Endothelial cell of umbilical vein (primary cell): ENCODE results near the gene CLDN14. TPM values are rescaled to one million over a fixed set of nuclear protein-coding genes. Genes with fewer than 3 reads are reported as not detected.

Experiments
- BruUV-seq: library from RNA; stranded (reverse); fragments of 400-500 nt; replicated peaks from 2 replicates; lab custom pipeline; 2021; lab: Mats Ljungman, UMichigan
- CTCF ChIA-PET: fragments of 300-600, 350-600 bp; sonication (Branson Sonifier 250); formaldehyde crosslinking; loops from one replicate; lab custom pipeline; 2021; ENCODE audit warnings: antibody characterized with exemption, inconsistent platforms; lab: Charles Lee
- POLR2A ChIA-PET: fragments of 300-600, 350-600 bp; sonication (Branson Sonifier 250); formaldehyde crosslinking; loops from one replicate; lab custom pipeline; 2021; ENCODE audit warnings: antibody characterized with exemption, inconsistent platforms; lab: Charles Lee
- DNase-seq: peaks from one replicate; pipeline ENCODE4 v3.0.0-alpha.2; 2011; ENCODE audit warnings: low read depth, low spot score
- FAIRE-seq: peaks from 2 replicates; lab custom pipeline; 2011; peaks lifted over from hg19 to GRCh38; lab: Jason Lieb, UNC
- H2AFZ ChIP-seq: 2 replicates; pipeline ENCODE4 v1.6.0; 2012; ENCODE audit warnings: low read depth, low read length, control low read depth, inconsistent platforms
- H3K27ac ChIP-seq: 2 replicates; pipeline ENCODE4 v1.5.1; 2011; ENCODE audit warnings: low read depth, mild to moderate bottlenecking, control low read depth, low read length, moderate library complexity; ENCODE audit not compliant: insufficient read depth
- H3K27me3 ChIP-seq, 2 experiments: 2 replicates each; pipeline versions ENCODE4 v1.6.0 to v1.6.1; 2011; ENCODE audit warnings: low read length in 2 of 2, mixed read lengths in 1 of 2; ENCODE audit not compliant: control insufficient read depth in 2 of 2, insufficient read depth in 2 of 2
- H3K36me3 ChIP-seq, 2 experiments: 2 replicates in 1 of 2; 3 replicates in 1 of 2; pipeline ENCODE4 v1.5.1; 2011; ENCODE audit warnings: low read length in 2 of 2, mild to moderate bottlenecking in 1 of 2, moderate library complexity in 1 of 2; ENCODE audit not compliant: control insufficient read depth in 2 of 2, insufficient read depth in 2 of 2; ENCODE audit errors: extremely low read depth in 1 of 2
- H3K4me1 ChIP-seq: 3 replicates; pipeline ENCODE4 v1.5.1; 2011; ENCODE audit warnings: mild to moderate bottlenecking, low read length; ENCODE audit not compliant: control insufficient read depth, insufficient read depth; ENCODE audit errors: extremely low read depth
- H3K4me2 ChIP-seq: 2 replicates; pipeline ENCODE4 v1.6.1; 2011; ENCODE audit warnings: low read length, control low read depth, mixed read lengths; ENCODE audit not compliant: insufficient read depth
- H3K4me3 ChIP-seq, 3 experiments: fragments of 200-600 bp in 1 of 3; sonication (generic), shearing (Covaris generic) in 1 of 3; replicated peaks in 1 of 3; 2 replicates each; pipeline ENCODE4 v1.5.1; 2011 to 2016; ENCODE audit warnings: control low read depth in 3 of 3, low read length in 3 of 3, mild to moderate bottlenecking in 2 of 3, inconsistent platforms in 1 of 3, low read depth in 1 of 3, moderate library complexity in 1 of 3; ENCODE audit not compliant: insufficient read depth in 1 of 3
- H3K79me2 ChIP-seq: 2 replicates; pipeline ENCODE4 v1.6.0; 2012; ENCODE audit warnings: low read length, inconsistent platforms; ENCODE audit not compliant: control insufficient read depth, insufficient read depth
- H3K9ac ChIP-seq: replicated peaks from 2 replicates; pipeline ENCODE3; 2011; ENCODE audit warnings: low read length, control low read depth; ENCODE audit not compliant: insufficient read depth; ENCODE audit errors: extremely low read depth
- H3K9me1 ChIP-seq: replicated peaks from 3 replicates; pipeline ENCODE4 v1.6.0; 2011; ENCODE audit warnings: mild to moderate bottlenecking, low read length; ENCODE audit not compliant: control insufficient read depth, insufficient read depth; ENCODE audit errors: extremely low read depth
- H3K9me3 ChIP-seq: replicated peaks from 2 replicates; pipeline ENCODE4 v1.5.1; 2012; ENCODE audit warnings: low read length, inconsistent platforms; ENCODE audit not compliant: control insufficient read depth, insufficient read depth
- H4K20me1 ChIP-seq: replicated peaks from 2 replicates; pipeline ENCODE3; 2011; ENCODE audit warnings: mild to moderate bottlenecking, low read length; ENCODE audit not compliant: control insufficient read depth, insufficient read depth; ENCODE audit errors: extremely low read depth
- CTCF ChIP-seq, 2 donors: IDR thresholded peaks; 1 replicate in 1 of 2; 2 replicates in 1 of 2; pipeline ENCODE4 v1.5.1; 2011; ENCODE audit warnings: low read length in 2 of 2, mild to moderate bottlenecking in 2 of 2, moderate library complexity in 2 of 2, control low read depth in 1 of 2, inconsistent platforms in 1 of 2, low read depth in 1 of 2; ENCODE audit not compliant: insufficient read depth in 1 of 2; ENCODE audit errors: extremely low read depth in 1 of 2
- EZH2 ChIP-seq: IDR thresholded peaks from 2 replicates; pipeline ENCODE4 v1.6.1; 2012; ENCODE audit warnings: borderline replicate concordance, low read depth, mild to moderate bottlenecking, moderate library complexity, low read length, inconsistent platforms; ENCODE audit not compliant: severe bottlenecking
- FOS ChIP-seq: IDR thresholded peaks from 2 replicates; pipeline ENCODE4 v1.6.1; 2011; ENCODE audit warnings: mild to moderate bottlenecking, low read length, moderate library complexity, borderline replicate concordance; ENCODE audit not compliant: insufficient read depth
- GATA2 ChIP-seq: IDR thresholded peaks from 2 replicates; pipeline ENCODE4 v1.7.0; 2011; ENCODE audit warnings: low read depth, mild to moderate bottlenecking, moderate library complexity, mixed read lengths, low read length; ENCODE audit not compliant: insufficient read length, insufficient read depth
- JUN ChIP-seq: IDR thresholded peaks from 2 replicates; pipeline ENCODE4 v1.6.1; 2011; ENCODE audit warnings: borderline replicate concordance, low read depth; ENCODE audit not compliant: insufficient read length, insufficient read depth
- MAX ChIP-seq: IDR thresholded peaks from 2 replicates; pipeline ENCODE4 v1.6.1; 2011; ENCODE audit not compliant: insufficient read depth, insufficient read length
- MYC ChIP-seq: IDR thresholded peaks from one replicate; pipeline ENCODE4 v1.6.1; 2011; ENCODE audit warnings: mild to moderate bottlenecking, low read depth, low read length
- POLR2A ChIP-seq: IDR thresholded peaks from 2 replicates; pipeline ENCODE4 v1.6.1; 2012; ENCODE audit warnings: low read depth, mild to moderate bottlenecking, control low read depth, low read length
- POLR2AphosphoS5 ChIP-seq: IDR thresholded peaks from 2 replicates; pipeline ENCODE4 v1.6.1; 2012; ENCODE audit warnings: low read depth, mild to moderate bottlenecking, control low read depth, low read length, moderate library complexity; ENCODE audit not compliant: insufficient read depth
- dilution Hi-C: fragments of 300-500 bp; cut with MboI; formaldehyde crosslinking; loops from one replicate; pipeline ENCODE4 v1.15.0; 2019; ENCODE audit warnings: low sequenced_read_pairs; ENCODE audit not compliant: extremely low pct_ligation_motif_present
- intact Hi-C: fragments of 100-400 bp; cut with micrococcal nuclease; formaldehyde crosslinking; loops from one replicate; pipeline ENCODE4 v1.10.0; 2022
- polyA plus RNA-seq, 4 experiments: library from polyadenylated mRNA; depleted of rRNA in 3 of 4; stranded (reverse) in 3 of 4; unstranded in 1 of 4; fragments of >200 nt; gene quantifications; 2 replicates each; pipeline versions ENCODE4 v1.2.1 to v1.2.3, GENCODE V29; 2011 to 2012; ENCODE audit warnings: missing spikeins in 1 of 4
- total RNA-seq: library from RNA; stranded (reverse); gene quantifications from 2 replicates; pipeline ENCODE4 v1.2.3, GENCODE V29; 2021

CLDN14 gene
- total and polyA plus RNA-seq, 2 donors (not counting 3 experiments of a cell fraction or from before 2014, with no cell fraction given), result 1.0 to 2.5 TPM

GRCh38 chr21:36430841-36431240, 49.1 kb downstream of the CLDN14 start:
- no TSS peak for BruUV-seq
- Histone ChIP-seq H3K4me3 (peak overlapping the region; percentile 52 to 91 (median 70)), H3K4me1 (peaks cover 45% of the 10 kb centered on the region), H3K9me3 (no peaks in the 10 kb centered on the region), H3K9me1 (no peaks in the 10 kb centered on the region), H3K4me2 (peak overlapping the region; percentile 93), H4K20me1 (no peaks in the 10 kb centered on the region), H3K36me3 (no peaks in the 10 kb centered on the region), H3K27me3 (no peaks in the 10 kb centered on the region), H2AFZ (no peak overlapping the region), H3K79me2 (peaks cover 54% of the 10 kb centered on the region), H3K27ac (peak overlapping the region; percentile 98), H3K9ac (peak overlapping the region; percentile 99)
- no peak for FAIRE-seq
- dilution Hi-C loops (no loop called here), intact Hi-C loops (loop anchor here (1.0 kb wide), 3 partner anchors 26 to 478 kb away; no protein-coding TSS in a partner anchor)
- TF ChIP-seq MAX, result no peak
- TF ChIP-seq POLR2A, result peak; percentile 61
- TF ChIP-seq POLR2AphosphoS5, result peak; percentile 74
- POLR2A ChIA-PET, result interaction anchor here (1.1 to 3.1 kb wide), 7 partner anchors 9 to 360 kb away, joined by 3 to 15 read pairs (median 9); partner anchors contain the start of gene CBR1
- DNase-seq, result peak; percentile 73
- CTCF ChIA-PET, result interaction anchor here (1.3 kb wide), 1 partner anchor 26 kb away, joined by 4 read pairs; no protein-coding TSS in a partner anchor

- no TSS peak for BruUV-seq
These were observed 49.9 kb downstream of the CLDN14 start for GRCh38 chr21:36429947-36430546.

More at GRCh38 chr21:36429947-36430546, 49.9 kb downstream of the CLDN14 start:
- TF ChIP-seq EZH2 (no peak), GATA2 (peak; percentile 99), MAX (no peak), JUN (peak; percentile 97), POLR2AphosphoS5 (peak; percentile 99), POLR2A (peak; percentile 99), MYC (no peak), CTCF (IDR thresholded peaks at IDR 0.05; ENCODE audit: extremely low read depth in 1 of 2, insufficient read depth in 1 of 2, low read depth in 1 of 2, low read length in 2 of 2) (peak in 1 of 2 donors; percentile 28), FOS (peak; percentile 100)
- no peaks in the 10 kb centered on the region for H3K36me3 ChIP-seq
- intact Hi-C loops (loop anchor here (1.0 kb wide), 3 partner anchors 27 to 479 kb away; no protein-coding TSS in a partner anchor), dilution Hi-C loops (no loop called here)
- CTCF ChIA-PET, result interaction anchor here (0.6 to 2.4 kb wide), 6 partner anchors 10 to 200 kb away, joined by 3 to 19 read pairs (median 6); partner anchors contain the start of gene CLDN14
- no peak overlapping the region for H2AFZ ChIP-seq
- peaks cover 50% of the 10 kb centered on the region for H3K79me2 ChIP-seq
- H4K20me1 ChIP-seq, result no peaks in the 10 kb centered on the region
- FAIRE-seq, result peak; percentile 100
- H3K27ac ChIP-seq, result peak overlapping the region; percentile 98
- peak overlapping the region; percentile 99 for H3K9ac ChIP-seq
- H3K9me1 ChIP-seq, result no peaks in the 10 kb centered on the region
- peak overlapping the region; percentile 93 for H3K4me2 ChIP-seq
- POLR2A ChIA-PET, result interaction anchor here (0.5 to 3.1 kb wide), 13 partner anchors 8 to 360 kb away, joined by 3 to 22 read pairs (median 7); partner anchors contain the start of genes CBR1, CLDN14 and MORC3
- H3K27me3 ChIP-seq, result no peaks in the 10 kb centered on the region
- H3K4me3 ChIP-seq, result peak overlapping the region; percentile 52 to 91 (median 70)
- no peaks in the 10 kb centered on the region for H3K9me3 ChIP-seq
- peaks cover 45% of the 10 kb centered on the region for H3K4me1 ChIP-seq
- DNase-seq, result peak; percentile 100
